ENCODE results near the gene HCN3. TPM values are rescaled to one million over a fixed set of nuclear protein-coding genes. Genes with fewer than 3 reads are reported as not detected.
"Not testable (repeated sequence)": the region's sequence is repeated elsewhere in the genome, so short reads cannot be mapped to it uniquely, and the experiment has no call there.

Gene HCN3
- total RNA-seq, 1 experiment from 2014 or later: 3.3 TPM

- in situ Hi-C loops (cut with HindIII; ENCODE audit: low sequenced_read_pairs): no loop called here
- peak; percentile 89 for DNase-seq (ENCODE audit: low spot score)
Observed at GRCh38 chr1:155277902-155278688, 832 bp downstream of the HCN3 start.

GRCh38 chr1:155278689-155279160 lies 1.5 kb downstream of the HCN3 start:
- in situ Hi-C loops (cut with HindIII; ENCODE audit: low sequenced_read_pairs): no loop called here

GRCh38 chr1:155279268-155279667 lies 2.0 kb downstream of the HCN3 start:
- in situ Hi-C loops (cut with HindIII; ENCODE audit: low sequenced_read_pairs): no loop called here
- peak; percentile 29 for DNase-seq (ENCODE audit: low spot score)

More at GRCh38 chr1:155278689-155279160, 1.5 kb downstream of the HCN3 start:
- DNase-seq (ENCODE audit: low spot score): no peak

- DNase-seq (ENCODE audit: low spot score): no peak
- in situ Hi-C loops (cut with HindIII; ENCODE audit: low sequenced_read_pairs): no loop called here
Observed at GRCh38 chr1:155282488-155283091, 5.3 kb downstream of the HCN3 start.

GRCh38 chr1:155284476-155284875 lies 7.2 kb downstream of the HCN3 start:
- in situ Hi-C loops (cut with HindIII; ENCODE audit: low sequenced_read_pairs): no loop called here

GRCh38 chr1:155285063-155285462 lies 7.8 kb downstream of the HCN3 start:
- in situ Hi-C loops (cut with HindIII; ENCODE audit: low sequenced_read_pairs): no loop called here
- no peak for DNase-seq (ENCODE audit: low spot score)

More at GRCh38 chr1:155284476-155284875, 7.2 kb downstream of the HCN3 start:
- no peak for DNase-seq (ENCODE audit: low spot score)

GRCh38 chr1:155285631-155286044 lies 8.4 kb downstream of the HCN3 start:
- no peak for DNase-seq (ENCODE audit: low spot score)
- in situ Hi-C loops (cut with HindIII; ENCODE audit: low sequenced_read_pairs): no loop called here

GRCh38 chr1:155286544-155286943 lies 9.3 kb downstream of the HCN3 start:
- in situ Hi-C loops (cut with HindIII; ENCODE audit: low sequenced_read_pairs): no loop called here

GRCh38 chr1:155287987-155288543 lies 10.8 kb downstream of the HCN3 start:
- no peak for DNase-seq (ENCODE audit: low spot score)
- in situ Hi-C loops (cut with HindIII; ENCODE audit: low sequenced_read_pairs): no loop called here

More at GRCh38 chr1:155286544-155286943, 9.3 kb downstream of the HCN3 start:
- no peak for DNase-seq (ENCODE audit: low spot score)

- in situ Hi-C loops (cut with HindIII; ENCODE audit: low sequenced_read_pairs); DNase-seq (ENCODE audit: low spot score): not testable (repeated sequence)
Observed at GRCh38 chr1:155291006-155291405, 13.7 kb downstream of the HCN3 start.

- in situ Hi-C loops (cut with HindIII; ENCODE audit: low sequenced_read_pairs): no loop called here
Observed at GRCh38 chr1:155293086-155293749, 16.0 kb downstream of the HCN3 start.

GRCh38 chr1:155294520-155295182 lies 17.4 kb downstream of the HCN3 start:
- in situ Hi-C loops (cut with HindIII; ENCODE audit: low sequenced_read_pairs): no loop called here
- peak; percentile 17 for DNase-seq (ENCODE audit: low spot score)

More at GRCh38 chr1:155293086-155293749, 16.0 kb downstream of the HCN3 start:
- no peak for DNase-seq (ENCODE audit: low spot score)

- in situ Hi-C loops (cut with HindIII; ENCODE audit: low sequenced_read_pairs): no loop called here
- no peak for DNase-seq (ENCODE audit: low spot score)
Observed at GRCh38 chr1:155295183-155295941, 18.1 kb downstream of the HCN3 start.

GRCh38 chr1:155295942-155296267 lies 18.6 kb downstream of the HCN3 start:
- in situ Hi-C loops (cut with HindIII; ENCODE audit: low sequenced_read_pairs): no loop called here
- DNase-seq (ENCODE audit: low spot score): no peak

GRCh38 chr1:155296661-155297060 lies 19.4 kb downstream of the HCN3 start:
- DNase-seq (ENCODE audit: low spot score): no peak
- in situ Hi-C loops (cut with HindIII; ENCODE audit: low sequenced_read_pairs): no loop called here

GRCh38 chr1:155297384-155297783 lies 20.1 kb downstream of the HCN3 start:
- DNase-seq (ENCODE audit: low spot score): no peak
- in situ Hi-C loops (cut with HindIII; ENCODE audit: low sequenced_read_pairs): no loop called here

- no peak for DNase-seq (ENCODE audit: low spot score)
- in situ Hi-C loops (cut with HindIII; ENCODE audit: low sequenced_read_pairs): no loop called here
Observed at GRCh38 chr1:155300024-155300423, 22.8 kb downstream of the HCN3 start.

GRCh38 chr1:155300553-155301329 lies 23.5 kb downstream of the HCN3 start:
- no peak for DNase-seq (ENCODE audit: low spot score)
- in situ Hi-C loops (cut with HindIII; ENCODE audit: low sequenced_read_pairs): no loop called here
